Measurements from ENCODE around the gene FARS2. TPM values are rescaled to one million over a fixed set of nuclear protein-coding genes. Genes with fewer than 3 reads are reported as not detected.

Gene FARS2
- total and polyA plus RNA-seq, 2 of the 13 experiments (the other 11 are each of a cell fraction or from before 2014, with no cell fraction given): 15.4 to 26.0 TPM

DNA sequence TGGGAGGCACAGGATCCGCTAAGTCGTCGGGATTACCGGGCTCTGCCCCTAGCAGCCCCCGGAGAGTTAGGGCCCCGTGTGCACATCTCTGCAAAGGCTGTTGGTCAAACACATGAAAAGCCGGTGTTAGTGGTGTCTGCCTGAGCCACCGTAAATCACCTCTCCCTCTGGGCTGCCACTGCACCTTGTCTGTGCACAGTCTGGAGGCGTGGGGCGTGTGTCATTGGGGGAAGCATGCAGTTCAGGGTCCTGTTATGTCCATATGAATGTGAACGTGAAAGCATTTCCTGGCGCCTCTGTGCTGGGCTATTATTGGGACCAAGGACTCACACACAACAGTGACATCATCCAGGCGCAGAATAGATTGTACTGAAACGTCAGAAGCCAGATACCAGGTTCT, 439.9 kb downstream of the FARS2 start:
- Histone ChIP-seq H3K36me3 (replicated peaks in 1 of 2; ENCODE audit: control insufficient read depth in 1 of 2, insufficient read depth in 2 of 2, low read length in 2 of 2) (no peaks in the 10 kb centered on the region), H3K9me3 (ENCODE audit: low read length) (no peaks in the 10 kb centered on the region), H3K27ac (ENCODE audit: extremely low read length, insufficient read depth, low read length) (no peak overlapping the region), H4K20me1 (ENCODE audit: insufficient read depth, low read length) (no peaks in the 10 kb centered on the region), H3K4me2 (ENCODE audit: low read depth, low read length) (no peak overlapping the region), H3K27me3 (ENCODE audit: control insufficient read depth in 1 of 2, insufficient read depth in 2 of 2, low read length in 2 of 2) (no peaks in the 10 kb centered on the region), H3K4me1 (ENCODE audit: insufficient read depth, low read length) (peaks cover 7% of the 10 kb centered on the region; the same call in 1 of the 2 replicates), H3K79me2 (ENCODE audit: insufficient read depth, low read length) (no peaks in the 10 kb centered on the region), H3K4me3 (replicated peaks in 1 of 3; ENCODE audit: insufficient read depth in 1 of 3, low read depth in 2 of 3, low read length in 3 of 3) (no peak overlapping the region), H3K9ac (ENCODE audit: insufficient read depth, low read depth, low read length) (no peak overlapping the region), H2AFZ (ENCODE audit: low read length) (no peak overlapping the region)
- WGBS (ENCODE audit: low lambda C conversion rate): 98% methylated on average over 14 of the region's 14 CpGs
- in situ Hi-C loops (cut with HindIII; ENCODE audit: extremely low pct_ligation_motif_present, low pct_unique_long_range_greater_than_20kb): no loop called here
- no peak for DNase-seq (ENCODE audit: low spot score)
- intact Hi-C loops (cut with micrococcal nuclease; ENCODE audit: unreplicated experiment): no loop called here
- no peak for FAIRE-seq
- ChIA-PET POLR2A (no interaction called here), CTCF (ENCODE audit: low intra/inter-chr PET ratio, low total read pairs) (no interaction called here)
- BruUV-seq (replicated peaks): no TSS peak
- no peak for ATAC-seq
- TF ChIP-seq, protein P1, sequence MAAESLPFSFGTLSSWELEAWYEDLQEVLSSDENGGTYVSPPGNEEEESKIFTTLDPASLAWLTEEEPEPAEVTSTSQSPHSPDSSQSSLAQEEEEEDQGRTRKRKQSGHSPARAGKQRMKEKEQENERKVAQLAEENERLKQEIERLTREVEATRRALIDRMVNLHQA (CRISPR knock-in tag; IDR thresholded peaks at IDR 0.05): no peak
- TF ChIP-seq XBP1 (CRISPR knock-in tag; IDR thresholded peaks at IDR 0.05) (no peak), SRSF9 (IDR thresholded peaks at IDR 0.05; ENCODE audit: borderline replicate concordance, insufficient read depth, low read depth, low read length, poor library complexity, severe bottlenecking) (no peak), MAFK (conservative IDR thresholded peaks at IDR 0.05 in 1 of 2, IDR thresholded peaks at IDR 0.05 in 1 of 2; ENCODE audit: low read length in 2 of 2) (no peak), ASH2L (IDR thresholded peaks at IDR 0.05; ENCODE audit: insufficient read length, low read depth, low read length) (no peak), SUZ12 (IDR thresholded peaks at IDR 0.05; ENCODE audit: low read depth, low read length) (no peak), HMG20A (CRISPR knock-in tag; IDR thresholded peaks at IDR 0.05; ENCODE audit: borderline replicate concordance) (no peak), MAFG (CRISPR knock-in tag; IDR thresholded peaks at IDR 0.05) (no peak), AKAP8 (CRISPR knock-in tag; IDR thresholded peaks at IDR 0.05) (no peak), TOPORS (CRISPR knock-in tag; IDR thresholded peaks at IDR 0.05) (no peak)
- TF ChIP-seq, protein P2, sequence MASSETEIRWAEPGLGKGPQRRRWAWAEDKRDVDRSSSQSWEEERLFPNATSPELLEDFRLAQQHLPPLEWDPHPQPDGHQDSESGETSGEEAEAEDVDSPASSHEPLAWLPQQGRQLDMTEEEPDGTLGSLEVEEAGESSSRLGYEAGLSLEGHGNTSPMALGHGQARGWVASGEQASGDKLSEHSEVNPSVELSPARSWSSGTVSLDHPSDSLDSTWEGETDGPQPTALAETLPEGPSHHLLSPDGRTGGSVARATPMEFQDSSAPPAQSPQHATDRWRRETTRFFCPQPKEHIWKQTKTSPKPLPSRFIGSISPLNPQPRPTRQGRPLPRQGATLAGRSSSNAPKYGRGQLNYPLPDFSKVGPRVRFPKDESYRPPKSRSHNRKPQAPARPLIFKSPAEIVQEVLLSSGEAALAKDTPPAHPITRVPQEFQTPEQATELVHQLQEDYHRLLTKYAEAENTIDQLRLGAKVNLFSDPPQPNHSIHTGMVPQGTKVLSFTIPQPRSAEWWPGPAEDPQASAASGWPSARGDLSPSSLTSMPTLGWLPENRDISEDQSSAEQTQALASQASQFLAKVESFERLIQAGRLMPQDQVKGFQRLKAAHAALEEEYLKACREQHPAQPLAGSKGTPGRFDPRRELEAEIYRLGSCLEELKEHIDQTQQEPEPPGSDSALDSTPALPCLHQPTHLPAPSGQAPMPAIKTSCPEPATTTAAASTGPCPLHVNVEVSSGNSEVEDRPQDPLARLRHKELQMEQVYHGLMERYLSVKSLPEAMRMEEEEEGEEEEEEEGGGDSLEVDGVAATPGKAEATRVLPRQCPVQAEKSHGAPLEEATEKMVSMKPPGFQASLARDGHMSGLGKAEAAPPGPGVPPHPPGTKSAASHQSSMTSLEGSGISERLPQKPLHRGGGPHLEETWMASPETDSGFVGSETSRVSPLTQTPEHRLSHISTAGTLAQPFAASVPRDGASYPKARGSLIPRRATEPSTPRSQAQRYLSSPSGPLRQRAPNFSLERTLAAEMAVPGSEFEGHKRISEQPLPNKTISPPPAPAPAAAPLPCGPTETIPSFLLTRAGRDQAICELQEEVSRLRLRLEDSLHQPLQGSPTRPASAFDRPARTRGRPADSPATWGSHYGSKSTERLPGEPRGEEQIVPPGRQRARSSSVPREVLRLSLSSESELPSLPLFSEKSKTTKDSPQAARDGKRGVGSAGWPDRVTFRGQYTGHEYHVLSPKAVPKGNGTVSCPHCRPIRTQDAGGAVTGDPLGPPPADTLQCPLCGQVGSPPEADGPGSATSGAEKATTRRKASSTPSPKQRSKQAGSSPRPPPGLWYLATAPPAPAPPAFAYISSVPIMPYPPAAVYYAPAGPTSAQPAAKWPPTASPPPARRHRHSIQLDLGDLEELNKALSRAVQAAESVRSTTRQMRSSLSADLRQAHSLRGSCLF (CRISPR knock-in tag; IDR thresholded peaks at IDR 0.05; ENCODE audit: borderline replicate concordance): no peak

All from HepG2 (cell line).